Measurements from ENCODE around the gene ARHGEF7. TPM values are rescaled to one million over a fixed set of nuclear protein-coding genes. Genes with fewer than 3 reads are reported as not detected.
"Not testable (repeated sequence)": the region's sequence is repeated elsewhere in the genome, so short reads cannot be mapped to it uniquely, and the experiment has no call there.

The ARHGEF7 gene
- total RNA-seq, 1 donor from 2014 or later: 50.6 TPM

DNA sequence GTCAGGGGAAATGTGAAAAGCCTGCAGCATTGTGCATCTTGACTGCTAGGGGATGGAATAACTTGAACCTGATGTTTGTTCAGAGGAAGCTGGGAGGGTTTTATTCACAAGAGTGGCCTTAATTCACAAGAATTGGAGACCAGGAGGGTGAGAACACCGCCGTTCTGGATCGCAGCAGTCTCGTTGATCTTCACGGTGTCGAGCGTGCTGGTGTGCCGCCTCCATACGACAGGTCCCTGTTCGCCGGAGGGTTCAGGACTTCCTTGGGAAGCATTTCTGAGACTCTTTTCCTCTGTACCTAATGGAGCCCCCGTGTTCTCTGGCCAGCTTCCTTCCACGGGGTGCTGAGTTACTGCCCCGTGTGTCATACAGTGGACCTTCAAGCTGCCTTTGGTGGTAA is 66.9 kb downstream of the ARHGEF7 start:
- DNase-seq (ENCODE audit: missing footprints) (no peak), ATAC-seq (no peak)
- intact Hi-C loops (cut with DNase I): no loop called here

DNA sequence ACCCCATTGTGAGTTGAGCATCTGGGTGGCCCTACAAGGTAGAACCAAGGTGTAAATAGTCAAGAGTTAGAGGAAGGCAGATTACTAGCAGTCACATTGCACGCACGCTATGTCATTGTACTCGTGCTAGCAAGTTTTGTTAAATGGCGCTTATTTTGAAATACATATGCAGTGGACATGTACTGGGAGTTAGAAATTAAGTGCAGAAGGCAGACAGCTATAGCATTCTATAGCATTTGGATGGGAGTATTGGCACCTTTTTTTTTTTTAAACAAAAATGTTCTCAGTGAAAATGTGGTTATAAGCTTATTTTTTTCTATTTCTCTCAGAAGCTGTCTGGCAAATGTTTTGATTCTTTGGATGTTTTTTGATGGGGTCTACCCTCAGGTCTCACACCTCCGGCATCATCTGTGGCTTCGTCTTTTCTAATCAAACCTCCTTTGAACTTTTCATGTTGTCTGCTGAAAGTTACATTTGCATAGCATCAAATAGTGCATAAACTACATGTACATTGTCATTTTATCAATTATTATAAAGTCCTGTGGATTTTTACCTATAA is 68.1 kb downstream of the ARHGEF7 start:
- no peak for DNase-seq (ENCODE audit: missing footprints)
- no peak for ATAC-seq
- intact Hi-C loops (cut with DNase I): no loop called here

DNA sequence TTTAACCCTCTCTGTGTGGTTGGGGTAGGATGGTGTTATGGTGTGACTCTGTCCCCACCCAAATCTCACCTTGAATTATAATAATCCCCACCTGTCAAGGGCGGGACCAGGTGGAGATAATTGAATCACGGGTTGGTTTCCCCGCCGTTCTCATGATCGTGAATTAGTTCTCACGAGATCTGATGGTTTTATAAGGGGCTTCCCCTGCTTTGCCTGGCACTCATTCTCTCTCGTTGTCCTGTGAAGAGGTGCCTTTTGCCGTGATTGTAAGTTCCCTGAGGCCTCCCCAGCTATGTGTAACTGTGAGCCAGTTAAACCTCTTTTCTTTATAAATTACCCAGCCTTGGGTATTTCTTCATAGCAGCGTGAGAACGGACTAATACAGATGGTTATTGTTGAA is 68.8 kb downstream of the ARHGEF7 start:
- no peak for DNase-seq (ENCODE audit: missing footprints)
- intact Hi-C loops (cut with DNase I): no loop called here
- no peak for ATAC-seq

- intact Hi-C loops (cut with DNase I): no loop called here
- ATAC-seq (peak; percentile 80), DNase-seq (ENCODE audit: missing footprints) (no peak)
Observed at GRCh38 chr13:111184458-111185401, 69.6 kb downstream of the ARHGEF7 start.

DNA sequence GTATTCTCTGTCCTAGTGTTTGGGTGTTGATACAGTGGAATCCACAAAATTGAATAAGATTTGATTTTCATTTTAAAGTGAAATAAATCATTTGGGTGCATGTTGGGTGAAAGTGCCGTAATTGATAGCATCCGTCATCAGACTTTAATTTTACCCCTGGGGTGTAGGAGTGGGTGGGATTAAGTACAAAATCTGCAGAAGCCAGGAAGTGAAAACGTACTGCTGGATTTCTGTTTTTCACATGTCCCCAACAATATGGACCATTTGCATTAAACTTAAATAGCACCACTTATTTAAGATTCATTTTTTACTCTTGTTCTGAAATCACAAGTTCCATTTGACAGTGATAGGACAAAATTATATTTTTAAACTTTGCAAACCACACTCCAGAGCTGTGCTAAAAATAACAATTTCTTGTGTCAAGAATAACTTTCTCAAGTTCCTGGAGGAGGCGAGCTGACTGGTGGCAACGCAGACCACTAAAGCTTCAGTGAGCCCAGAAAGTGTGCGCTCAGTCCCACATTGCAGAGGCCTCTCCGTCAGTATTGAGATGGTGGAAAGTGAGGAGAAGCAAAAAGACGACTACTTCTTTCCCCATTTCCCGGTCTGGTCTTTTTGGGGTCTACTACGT is 71.3 kb downstream of the ARHGEF7 start:
- ATAC-seq: no peak
- intact Hi-C loops (cut with DNase I): no loop called here
- no peak for DNase-seq (ENCODE audit: missing footprints)

DNA sequence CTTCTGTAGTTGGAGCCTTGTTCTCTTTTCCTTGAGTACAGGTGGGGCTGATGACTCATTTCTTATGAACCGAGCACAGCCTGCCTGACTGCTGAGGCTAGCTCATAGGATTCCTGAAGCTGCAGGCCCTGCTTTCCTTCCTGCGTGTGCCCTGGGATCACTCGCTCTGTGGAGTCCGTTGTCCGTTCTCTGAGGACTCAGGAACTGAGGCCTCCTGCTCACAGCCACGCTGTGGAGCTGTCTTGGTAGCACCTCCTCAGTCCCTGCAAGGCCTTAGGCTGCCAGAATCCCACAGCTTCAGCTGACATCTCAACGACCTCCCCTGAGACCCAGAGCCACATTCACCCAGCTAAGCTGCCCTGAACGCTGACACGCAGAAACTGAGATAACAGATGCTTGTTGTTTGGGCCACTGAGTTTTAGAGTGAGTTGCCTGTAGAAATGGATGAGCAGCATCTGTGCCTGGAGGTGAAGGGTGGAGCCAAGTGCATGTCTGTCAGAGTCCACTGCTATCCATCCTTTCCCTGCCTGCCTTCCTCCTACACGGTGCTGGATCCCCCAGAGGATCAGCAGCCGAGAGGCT is 72.9 kb downstream of the ARHGEF7 start:
- intact Hi-C loops (cut with DNase I): no loop called here
- peak; percentile 40 for ATAC-seq
- DNase-seq (ENCODE audit: missing footprints): no peak

GRCh38 chr13:111189064-111189505 is 74.0 kb downstream of the ARHGEF7 start:
- ATAC-seq; intact Hi-C loops (cut with DNase I); DNase-seq (ENCODE audit: missing footprints): not testable (repeated sequence)

- intact Hi-C loops (cut with DNase I); ATAC-seq; DNase-seq (ENCODE audit: missing footprints): not testable (repeated sequence)
Observed at GRCh38 chr13:111189516-111189915, 74.4 kb downstream of the ARHGEF7 start.

GRCh38 chr13:111193223-111193622 is 78.1 kb downstream of the ARHGEF7 start:
- intact Hi-C loops (cut with DNase I); DNase-seq (ENCODE audit: missing footprints); ATAC-seq: not testable (repeated sequence)

DNA sequence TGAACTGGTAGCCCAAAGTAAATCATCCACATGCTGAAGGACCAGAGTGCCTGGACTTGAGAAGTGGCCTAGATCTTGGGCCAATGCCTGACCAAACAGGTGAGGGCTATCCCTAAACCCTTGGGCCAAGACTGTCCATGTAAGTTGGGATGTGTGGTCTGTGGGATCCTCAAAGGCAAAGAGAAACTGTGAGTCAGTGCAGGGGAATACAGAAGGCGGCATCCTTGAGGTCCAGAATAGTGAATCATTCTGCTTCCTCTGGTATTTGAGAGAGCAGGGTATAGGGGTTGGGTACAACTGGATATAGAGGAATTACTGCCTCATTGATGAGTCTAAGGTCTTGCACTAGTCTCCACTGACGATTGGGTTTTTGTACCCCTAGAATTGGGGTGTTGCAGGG is 79.5 kb downstream of the ARHGEF7 start:
- ATAC-seq; intact Hi-C loops (cut with DNase I); DNase-seq (ENCODE audit: missing footprints): not testable (repeated sequence)

DNA sequence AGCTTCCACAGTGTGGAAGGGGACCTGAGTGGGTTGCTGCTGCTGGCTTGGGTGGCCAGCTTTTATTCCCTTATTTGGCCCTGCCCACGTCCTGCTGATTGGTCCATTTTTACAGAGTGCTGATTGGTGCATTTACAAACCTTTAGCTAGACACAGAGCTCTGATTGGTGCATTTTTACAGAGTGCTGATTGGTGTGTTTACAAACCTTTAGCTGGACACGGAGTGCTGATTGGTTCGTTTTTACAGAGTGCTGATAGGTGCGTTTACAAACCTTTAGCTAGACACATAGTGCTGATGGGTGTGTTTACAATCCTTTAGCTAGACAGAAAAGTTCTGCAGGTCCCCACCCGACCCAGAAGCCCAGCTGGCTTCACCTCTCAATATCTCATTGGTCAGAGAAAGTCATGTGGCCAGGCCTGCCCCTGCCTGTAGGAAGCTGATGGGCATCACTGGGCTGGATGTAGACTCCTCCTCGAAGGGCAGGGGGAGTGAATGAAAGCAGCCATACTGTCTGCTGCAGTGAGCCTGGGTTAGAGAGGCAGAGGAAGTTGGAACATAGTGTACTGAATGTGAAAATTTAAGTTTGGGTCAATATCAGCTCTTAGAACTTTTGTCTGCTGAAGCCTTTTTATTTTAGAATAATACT is 83.7 kb downstream of the ARHGEF7 start:
- DNase-seq (ENCODE audit: missing footprints); ATAC-seq; intact Hi-C loops (cut with DNase I): not testable (repeated sequence)

DNA sequence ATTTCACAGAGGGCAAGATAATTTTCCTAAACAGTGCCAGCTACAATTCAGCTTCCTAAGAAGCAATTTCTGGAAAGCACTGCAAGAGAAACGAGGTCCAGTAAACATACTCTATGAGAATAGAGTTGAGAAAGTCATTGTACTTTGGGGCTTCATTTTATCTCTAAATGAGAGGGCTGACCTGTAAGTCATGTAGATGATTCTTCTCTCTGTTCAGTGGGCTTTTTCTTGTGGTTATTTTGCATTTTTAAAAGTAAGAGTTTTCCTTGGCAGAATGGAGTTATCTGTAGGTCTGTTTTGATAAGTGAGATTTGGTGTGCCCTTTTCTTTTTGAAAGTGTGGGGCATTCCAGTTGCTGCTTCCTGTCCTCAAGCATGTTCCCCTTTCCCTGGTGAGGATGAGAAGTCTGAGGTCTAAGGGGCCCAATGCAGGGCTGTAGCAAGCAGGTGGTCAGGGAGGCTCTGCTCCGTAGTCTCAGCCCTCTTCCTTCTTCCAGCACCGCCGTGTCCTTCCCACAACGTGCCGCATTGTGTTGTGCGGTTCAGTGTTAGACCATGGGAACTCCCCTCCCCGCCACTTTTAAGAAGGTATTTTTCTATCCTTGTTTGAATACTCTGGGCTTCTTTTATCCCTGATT is 86.3 kb downstream of the ARHGEF7 start:
- intact Hi-C loops (cut with DNase I): no loop called here
- ATAC-seq: no peak
- no peak for DNase-seq (ENCODE audit: missing footprints)

DNA sequence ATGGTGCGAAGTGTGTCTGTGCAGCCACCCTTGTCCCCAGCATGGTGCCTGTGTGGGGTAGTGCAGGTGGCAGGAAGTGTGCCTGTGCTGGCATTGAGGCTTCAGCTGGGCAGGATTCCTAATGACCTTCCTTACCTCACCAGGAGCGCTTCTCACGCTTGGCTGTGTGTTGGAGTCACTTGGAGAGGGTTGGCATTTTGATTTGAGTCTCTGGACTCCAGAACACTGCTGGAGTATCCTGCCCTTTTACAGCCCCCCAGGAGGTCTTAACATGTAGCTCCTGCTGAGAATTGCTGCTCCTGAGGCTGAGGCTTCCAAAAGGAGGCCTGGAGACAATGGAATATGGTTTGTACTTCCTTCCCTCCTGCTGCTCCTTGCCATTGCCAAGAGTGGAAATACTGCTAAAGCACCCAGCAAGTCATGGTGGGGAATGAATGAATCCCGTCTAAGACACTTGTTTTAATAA is 87.1 kb downstream of the ARHGEF7 start:
- no peak for DNase-seq (ENCODE audit: missing footprints)
- intact Hi-C loops (cut with DNase I): no loop called here
- peak; percentile 39 for ATAC-seq

- intact Hi-C loops (cut with DNase I): no loop called here
- ATAC-seq: peak; percentile 69
- DNase-seq (ENCODE audit: missing footprints): no peak
Observed at GRCh38 chr13:111202745-111203144, 87.6 kb downstream of the ARHGEF7 start.

DNA sequence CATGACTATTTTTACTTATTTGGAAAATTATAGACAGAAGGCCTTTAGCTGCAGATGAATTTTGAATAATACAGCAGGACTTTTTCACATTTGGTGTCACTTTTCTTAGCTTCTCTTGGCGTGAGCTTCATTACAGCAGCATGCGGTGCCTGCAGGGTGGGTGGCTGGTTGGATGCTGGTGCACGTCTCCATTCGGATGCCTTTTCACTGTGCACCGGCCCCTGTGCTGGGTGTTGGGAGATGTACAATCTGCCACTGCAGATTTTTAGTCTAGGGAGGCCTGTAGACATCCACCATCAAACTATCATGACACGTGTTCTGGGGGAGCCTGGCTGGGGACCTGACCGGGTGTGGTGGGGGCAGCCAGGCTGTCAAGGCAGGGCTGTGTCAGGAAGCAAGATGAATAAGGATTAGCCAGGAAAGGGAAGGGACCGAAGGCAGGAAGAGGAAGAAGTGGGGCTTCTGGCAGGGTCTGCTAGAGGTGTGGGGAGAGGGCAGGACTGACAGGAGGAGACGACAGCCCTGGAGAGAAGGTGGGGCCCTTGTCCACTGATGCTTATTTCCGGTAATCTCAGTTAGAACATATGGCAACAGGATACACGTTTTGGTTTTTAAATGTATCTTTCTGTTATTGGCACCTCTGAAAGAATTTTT is 88.8 kb downstream of the ARHGEF7 start:
- no peak for ATAC-seq
- no peak for DNase-seq (ENCODE audit: missing footprints)
- intact Hi-C loops (cut with DNase I): no loop called here

DNA sequence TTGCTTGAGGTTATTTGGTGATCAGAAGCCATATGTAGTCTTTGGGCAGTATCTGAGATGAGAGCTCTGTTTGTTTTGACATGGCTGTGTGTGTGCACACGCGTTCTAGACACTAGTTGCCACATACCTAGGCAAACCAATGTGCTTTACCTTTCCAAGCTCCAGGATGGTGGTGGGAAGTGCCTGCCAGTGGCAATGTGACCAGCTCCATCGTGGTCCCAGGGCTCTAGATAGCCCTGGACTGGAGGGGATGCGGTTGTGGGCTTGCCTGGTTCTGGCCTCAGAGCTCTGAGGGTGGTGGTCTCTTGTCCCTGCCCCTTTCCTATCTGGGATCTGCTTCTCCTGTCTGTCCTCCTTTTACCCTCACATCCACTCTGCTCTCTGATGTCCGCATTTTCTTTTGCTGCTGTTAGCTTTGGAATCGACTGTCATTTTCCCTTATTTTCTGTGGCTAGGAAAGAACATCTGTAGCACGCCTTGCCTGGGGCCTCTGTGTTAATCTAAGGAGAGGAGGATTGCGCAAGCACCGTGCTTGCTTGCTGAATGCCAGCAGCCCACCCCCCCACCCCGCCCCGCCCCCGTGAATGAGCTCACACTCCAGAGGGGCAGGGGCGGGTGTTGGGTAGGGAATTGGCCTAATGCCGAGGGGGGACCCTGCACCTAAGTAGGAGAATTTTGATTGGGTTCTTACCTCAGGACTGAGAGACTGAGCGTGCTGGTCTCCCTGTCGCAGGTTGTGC is 89.5 kb downstream of the ARHGEF7 start:
- intact Hi-C loops (cut with DNase I): no loop called here
- peak; percentile 73 for ATAC-seq
- DNase-seq (ENCODE audit: missing footprints): peak; percentile 85

DNA sequence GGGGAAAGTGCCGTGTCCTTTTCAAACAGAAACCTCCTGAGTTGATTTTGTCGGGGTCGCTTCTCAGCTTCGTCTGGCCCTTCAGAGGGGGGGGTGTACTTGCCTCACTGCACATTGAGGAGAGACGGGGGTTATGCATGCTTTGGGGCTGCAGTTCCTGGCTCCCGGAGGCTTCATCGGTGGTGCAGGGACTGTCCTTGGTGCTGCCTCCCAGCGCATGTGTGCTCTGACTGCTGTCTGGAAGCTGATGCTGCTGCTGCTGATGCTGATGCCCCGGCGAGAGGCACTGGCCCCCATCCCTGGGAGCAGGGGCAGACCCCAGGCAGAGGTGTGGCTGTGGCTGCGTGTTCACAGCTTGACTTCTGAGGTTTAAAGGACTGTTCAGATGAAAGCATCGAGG is 91.0 kb downstream of the ARHGEF7 start:
- ATAC-seq (no peak), DNase-seq (ENCODE audit: missing footprints) (no peak)
- intact Hi-C loops (cut with DNase I): no loop called here

Data from Right ventricle myocardium inferior (tissue), 1 donor.